WTC11 (cell line): ENCODE measurements around the gene MTA3. TPM values are rescaled to one million over a fixed set of nuclear protein-coding genes. Genes with fewer than 3 reads are reported as not detected.
A peak's percentile ranks its signal among the peaks of the same experiment; 100 is the strongest.

ENCODE experiments used
- ATAC-seq: fragments of 200-7000 bp; cut with Tn5 transposase; 2 replicates; pipeline ENCODE4 v1.10.0; 2021; ENCODE audit warnings: mild to moderate bottlenecking, moderate library complexity
- CTCF ChIA-PET: fragments of 300-600 bp; sonication (Branson Sonifier 250); formaldehyde crosslinking; loops from one replicate; lab custom pipeline; 2021; ENCODE audit warnings: antibody characterized with exemption; lab: Charles Lee
- POLR2A ChIA-PET: fragments of 350-600 bp; sonication (Branson Sonifier 250); formaldehyde crosslinking; loops from one replicate; lab custom pipeline; 2021; ENCODE audit warnings: antibody characterized with exemption; lab: Charles Lee
- DNase-seq: peaks from one replicate; pipeline ENCODE4 v3.0.0; 2021; ENCODE audit warnings: low spot score
- H3K27ac Mint-ChIP-seq: 2 replicates; pipeline ENCODE4 v1.8.0; 2021; ENCODE audit warnings: mixed read lengths
- H3K27me3 Mint-ChIP-seq: 2 replicates; pipeline ENCODE4 v1.8.0; 2021; ENCODE audit warnings: low read depth, mild to moderate bottlenecking, moderate library complexity, mixed read lengths
- H3K36me3 Mint-ChIP-seq: 2 replicates; pipeline ENCODE4 v1.8.0; 2021; ENCODE audit warnings: mixed read lengths
- H3K4me1 Mint-ChIP-seq: 2 replicates; pipeline ENCODE4 v1.8.0; 2022; ENCODE audit warnings: mixed read lengths
- H3K4me3 Mint-ChIP-seq: 2 replicates; pipeline ENCODE4 v1.8.0; 2021; ENCODE audit warnings: mild to moderate bottlenecking, moderate library complexity, mixed read lengths
- H3K9me3 Mint-ChIP-seq: 2 replicates; pipeline ENCODE4 v1.8.0; 2021; ENCODE audit warnings: mixed read lengths
- ATF3 ChIP-seq: sonication (generic); formaldehyde crosslinking; conservative IDR thresholded peaks from 2 replicates; pipeline ENCODE4 v1.8.1; 2022; ENCODE audit warnings: mild to moderate bottlenecking, missing genetic modification reagents
- CTCF ChIP-seq: fragments of 200-600 bp; IDR thresholded peaks from 2 replicates; pipeline ENCODE4 v1.8.0; 2022; ENCODE audit warnings: antibody characterized with exemption
- E2F4 ChIP-seq: sonication (generic); formaldehyde crosslinking; IDR thresholded peaks from 2 replicates; pipeline ENCODE4 v1.8.1; 2022; ENCODE audit warnings: low read depth, mild to moderate bottlenecking, moderate library complexity, missing genetic modification reagents, borderline replicate concordance
- MXD4 ChIP-seq: fragments of 250-450 bp; sonication (Bioruptor Pico); IDR thresholded peaks from 2 replicates; pipeline ENCODE4 v1.8.0; 2021; ENCODE audit warnings: mild to moderate bottlenecking, moderate library complexity, borderline replicate concordance
- MYBL2 ChIP-seq: sonication (generic); formaldehyde crosslinking; IDR thresholded peaks from 2 replicates; pipeline ENCODE4 v1.8.1; 2023; ENCODE audit warnings: mild to moderate bottlenecking, moderate library complexity, missing genetic modification reagents
- OVOL2 ChIP-seq: fragments of 250-450 bp; sonication (Bioruptor Pico); IDR thresholded peaks from 2 replicates; pipeline ENCODE4 v1.9.0; 2021; ENCODE audit warnings: mild to moderate bottlenecking, borderline replicate concordance
- PRRX2 ChIP-seq: fragments of 250-450 bp; sonication (Bioruptor Pico); IDR thresholded peaks from 2 replicates; pipeline ENCODE4 v1.8.0; 2021; ENCODE audit warnings: mild to moderate bottlenecking
- RELA ChIP-seq: sonication (generic); formaldehyde crosslinking; IDR thresholded peaks from 2 replicates; pipeline ENCODE4 v1.8.1; 2022; ENCODE audit warnings: missing genetic modification reagents, mild to moderate bottlenecking, borderline replicate concordance
- SMAD3 ChIP-seq: sonication (generic); formaldehyde crosslinking; IDR thresholded peaks from 2 replicates; pipeline ENCODE4 v1.8.0; 2022; ENCODE audit warnings: missing genetic modification reagents, mild to moderate bottlenecking, borderline replicate concordance
- SMAD4 ChIP-seq: sonication (generic); formaldehyde crosslinking; IDR thresholded peaks from 2 replicates; pipeline ENCODE4 v1.8.0; 2022; ENCODE audit warnings: mild to moderate bottlenecking, missing genetic modification reagents
- TEAD4 ChIP-seq: sonication (generic); formaldehyde crosslinking; IDR thresholded peaks from 2 replicates; pipeline ENCODE4 v1.8.0; 2022; ENCODE audit warnings: mild to moderate bottlenecking, missing genetic modification reagents
- USF2 ChIP-seq: sonication (generic); formaldehyde crosslinking; IDR thresholded peaks from 2 replicates; pipeline ENCODE4 v1.8.1; 2023; ENCODE audit warnings: mild to moderate bottlenecking, missing genetic modification reagents, moderate library complexity
- ZBTB21 ChIP-seq: sonication (generic); formaldehyde crosslinking; IDR thresholded peaks from 2 replicates; pipeline ENCODE4 v1.8.1; 2023; ENCODE audit warnings: mild to moderate bottlenecking, missing genetic modification reagents, borderline replicate concordance
- ZNF138 ChIP-seq: sonication (generic); formaldehyde crosslinking; conservative IDR thresholded peaks from 2 replicates; pipeline ENCODE4 v1.8.1; 2022; ENCODE audit warnings: mild to moderate bottlenecking, moderate library complexity, missing genetic modification reagents
- ZNF219 ChIP-seq: sonication (generic); formaldehyde crosslinking; IDR thresholded peaks from 2 replicates; pipeline ENCODE4 v1.8.0; 2023; ENCODE audit warnings: missing genetic modification reagents, mild to moderate bottlenecking, borderline replicate concordance
- ZNF317 ChIP-seq: sonication (generic); formaldehyde crosslinking; IDR thresholded peaks from 2 replicates; pipeline ENCODE4 v1.8.1; 2023; ENCODE audit warnings: low read depth, mild to moderate bottlenecking, moderate library complexity, missing genetic modification reagents, borderline replicate concordance
- ZNF532 ChIP-seq: fragments of 250-450 bp; sonication (Bioruptor Pico); IDR thresholded peaks from 2 replicates; pipeline ENCODE4 v1.9.0; 2021; ENCODE audit warnings: mild to moderate bottlenecking, borderline replicate concordance
- total RNA-seq: library from RNA; stranded (reverse); gene quantifications from 3 replicates; pipeline ENCODE4 v1.2.3, GENCODE V29; 2021
- TF ChIP-seq, protein P1 (sequence below): sonication (generic); formaldehyde crosslinking; IDR thresholded peaks from 2 replicates; pipeline ENCODE4 v1.8.0; 2023; ENCODE audit warnings: mild to moderate bottlenecking, missing genetic modification reagents
- TF ChIP-seq, protein P2 (sequence below): sonication (generic); formaldehyde crosslinking; IDR thresholded peaks from 2 replicates; pipeline ENCODE4 v1.8.0; 2022; ENCODE audit warnings: mild to moderate bottlenecking, missing genetic modification reagents
- TF ChIP-seq, protein P3 (sequence below): sonication (generic); formaldehyde crosslinking; IDR thresholded peaks from 2 replicates; pipeline ENCODE4 v1.8.1; 2022; ENCODE audit warnings: mild to moderate bottlenecking, moderate library complexity, missing genetic modification reagents

Gene MTA3
- total RNA-seq, 1 experiment from 2014 or later = 153 TPM

- TF ChIP-seq, protein P1, sequence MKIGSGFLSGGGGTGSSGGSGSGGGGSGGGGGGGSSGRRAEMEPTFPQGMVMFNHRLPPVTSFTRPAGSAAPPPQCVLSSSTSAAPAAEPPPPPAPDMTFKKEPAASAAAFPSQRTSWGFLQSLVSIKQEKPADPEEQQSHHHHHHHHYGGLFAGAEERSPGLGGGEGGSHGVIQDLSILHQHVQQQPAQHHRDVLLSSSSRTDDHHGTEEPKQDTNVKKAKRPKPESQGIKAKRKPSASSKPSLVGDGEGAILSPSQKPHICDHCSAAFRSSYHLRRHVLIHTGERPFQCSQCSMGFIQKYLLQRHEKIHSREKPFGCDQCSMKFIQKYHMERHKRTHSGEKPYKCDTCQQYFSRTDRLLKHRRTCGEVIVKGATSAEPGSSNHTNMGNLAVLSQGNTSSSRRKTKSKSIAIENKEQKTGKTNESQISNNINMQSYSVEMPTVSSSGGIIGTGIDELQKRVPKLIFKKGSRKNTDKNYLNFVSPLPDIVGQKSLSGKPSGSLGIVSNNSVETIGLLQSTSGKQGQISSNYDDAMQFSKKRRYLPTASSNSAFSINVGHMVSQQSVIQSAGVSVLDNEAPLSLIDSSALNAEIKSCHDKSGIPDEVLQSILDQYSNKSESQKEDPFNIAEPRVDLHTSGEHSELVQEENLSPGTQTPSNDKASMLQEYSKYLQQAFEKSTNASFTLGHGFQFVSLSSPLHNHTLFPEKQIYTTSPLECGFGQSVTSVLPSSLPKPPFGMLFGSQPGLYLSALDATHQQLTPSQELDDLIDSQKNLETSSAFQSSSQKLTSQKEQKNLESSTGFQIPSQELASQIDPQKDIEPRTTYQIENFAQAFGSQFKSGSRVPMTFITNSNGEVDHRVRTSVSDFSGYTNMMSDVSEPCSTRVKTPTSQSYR = no peak
- TF ChIP-seq E2F4 (CRISPR knock-in tag) (no peak), ZBTB21 (CRISPR knock-in tag) (no peak), RELA (CRISPR knock-in tag) (no peak)
- TF ChIP-seq, protein P2, sequence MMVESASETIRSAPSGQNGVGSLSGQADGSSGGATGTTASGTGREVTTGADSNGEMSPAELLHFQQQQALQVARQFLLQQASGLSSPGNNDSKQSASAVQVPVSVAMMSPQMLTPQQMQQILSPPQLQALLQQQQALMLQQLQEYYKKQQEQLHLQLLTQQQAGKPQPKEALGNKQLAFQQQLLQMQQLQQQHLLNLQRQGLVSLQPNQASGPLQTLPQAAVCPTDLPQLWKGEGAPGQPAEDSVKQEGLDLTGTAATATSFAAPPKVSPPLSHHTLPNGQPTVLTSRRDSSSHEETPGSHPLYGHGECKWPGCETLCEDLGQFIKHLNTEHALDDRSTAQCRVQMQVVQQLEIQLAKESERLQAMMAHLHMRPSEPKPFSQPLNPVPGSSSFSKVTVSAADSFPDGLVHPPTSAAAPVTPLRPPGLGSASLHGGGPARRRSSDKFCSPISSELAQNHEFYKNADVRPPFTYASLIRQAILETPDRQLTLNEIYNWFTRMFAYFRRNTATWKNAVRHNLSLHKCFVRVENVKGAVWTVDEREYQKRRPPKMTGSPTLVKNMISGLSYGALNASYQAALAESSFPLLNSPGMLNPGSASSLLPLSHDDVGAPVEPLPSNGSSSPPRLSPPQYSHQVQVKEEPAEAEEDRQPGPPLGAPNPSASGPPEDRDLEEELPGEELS (CRISPR knock-in tag) = no peak
Observed at GRCh38 chr2:42585779-42586178, 17.3 kb downstream of the MTA3 start (continued).

DNA sequence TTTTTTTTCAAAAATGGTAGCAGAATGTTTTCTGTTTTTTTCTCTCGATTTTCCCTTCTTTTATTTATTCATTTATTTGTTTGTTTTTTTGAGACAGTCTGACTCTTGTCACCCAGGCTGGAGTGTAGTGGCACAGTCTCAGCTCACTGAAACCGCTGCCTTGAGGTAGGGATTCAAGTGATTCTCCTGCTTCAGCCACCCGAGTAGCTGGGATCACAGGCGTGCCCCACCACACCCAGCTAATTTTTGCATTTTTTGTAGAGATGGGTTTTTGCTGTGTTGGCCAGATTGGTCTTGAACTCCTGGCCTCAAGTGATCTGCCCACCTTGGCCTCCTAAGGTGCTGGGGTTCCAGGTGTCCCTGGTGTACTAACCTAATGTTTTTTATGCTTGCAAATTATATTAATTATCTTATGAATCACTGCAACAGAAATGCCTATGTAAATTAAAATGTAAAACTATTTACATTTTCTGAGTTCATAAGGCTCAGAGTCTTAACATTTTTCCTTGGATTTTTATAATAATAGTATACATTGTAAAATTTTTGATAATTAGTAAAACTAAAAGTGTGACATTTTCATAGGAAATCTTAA lies 19.2 kb downstream of the MTA3 start:
- POLR2A ChIA-PET = interaction anchor here (0.8 to 1.0 kb wide), 2 partner anchors 9 to 10 kb away, joined by 3 to 4 read pairs; no protein-coding TSS in a partner anchor
- no peak for ATAC-seq
- CTCF ChIA-PET = interaction anchor here (0.6 to 1.0 kb wide), 2 partner anchors 10 to 75 kb away, joined by 3 read pairs; no protein-coding TSS in a partner anchor

More for the DNA sequence above, 19.2 kb downstream of the MTA3 start:
- TF ChIP-seq ZNF138 (CRISPR knock-in tag) = no peak
- no peak for TF ChIP-seq SMAD3
- no peak for TF ChIP-seq OVOL2
- TF ChIP-seq CTCF = no peak
- TF ChIP-seq MXD4 (CRISPR knock-in tag) = no peak
- TF ChIP-seq ZNF219 (CRISPR knock-in tag) = no peak
- TF ChIP-seq ATF3 = no peak
- TF ChIP-seq MYBL2 (CRISPR knock-in tag) = no peak
- TF ChIP-seq USF2 (CRISPR knock-in tag) = no peak
- TF ChIP-seq ZNF317 = no peak
- no peak for TF ChIP-seq TEAD4 (CRISPR knock-in tag)
- no peak for TF ChIP-seq PRRX2 (CRISPR knock-in tag)
- no peak for TF ChIP-seq ZNF532
- TF ChIP-seq, protein P3, sequence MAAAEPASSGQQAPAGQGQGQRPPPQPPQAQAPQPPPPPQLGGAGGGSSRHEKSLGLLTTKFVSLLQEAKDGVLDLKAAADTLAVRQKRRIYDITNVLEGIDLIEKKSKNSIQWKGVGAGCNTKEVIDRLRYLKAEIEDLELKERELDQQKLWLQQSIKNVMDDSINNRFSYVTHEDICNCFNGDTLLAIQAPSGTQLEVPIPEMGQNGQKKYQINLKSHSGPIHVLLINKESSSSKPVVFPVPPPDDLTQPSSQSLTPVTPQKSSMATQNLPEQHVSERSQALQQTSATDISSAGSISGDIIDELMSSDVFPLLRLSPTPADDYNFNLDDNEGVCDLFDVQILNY (CRISPR knock-in tag) = no peak
- no peak for TF ChIP-seq SMAD4 (CRISPR knock-in tag)
- Mint-ChIP-seq H3K36me3 (peaks cover 47% of the 10 kb centered on the region), H3K4me3 (no peak overlapping the region), H3K27me3 (no peaks in the 10 kb centered on the region), H3K27ac (peak overlapping the region; percentile 27; the same call in 1 of the 2 replicates), H3K9me3 (no peaks in the 10 kb centered on the region), H3K4me1 (peaks cover 20% of the 10 kb centered on the region)
- no peak for DNase-seq
